ENCODE measurements around the gene PRPF6. TPM values are rescaled to one million over a fixed set of nuclear protein-coding genes. Genes with fewer than 3 reads are reported as not detected.

PRPF6 gene
- polyA plus RNA-seq, 2 of the 4 experiments (the other 2 are of a cell fraction) = 42.8 to 47.2 TPM

GRCh38 chr20:64079273-64080012 is 98.5 kb downstream of the PRPF6 start, which contains the start of gene RGS19 (continued):
- TF ChIP-seq, protein P1, sequence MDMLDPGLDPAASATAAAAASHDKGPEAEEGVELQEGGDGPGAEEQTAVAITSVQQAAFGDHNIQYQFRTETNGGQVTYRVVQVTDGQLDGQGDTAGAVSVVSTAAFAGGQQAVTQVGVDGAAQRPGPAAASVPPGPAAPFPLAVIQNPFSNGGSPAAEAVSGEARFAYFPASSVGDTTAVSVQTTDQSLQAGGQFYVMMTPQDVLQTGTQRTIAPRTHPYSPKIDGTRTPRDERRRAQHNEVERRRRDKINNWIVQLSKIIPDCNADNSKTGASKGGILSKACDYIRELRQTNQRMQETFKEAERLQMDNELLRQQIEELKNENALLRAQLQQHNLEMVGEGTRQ (IDR thresholded peaks at IDR 0.05) = no peak
- TF ChIP-seq MAZ (IDR thresholded peaks at IDR 0.05; ENCODE audit: borderline replicate concordance, low read depth, low read length) (no peak), EHMT2 (IDR thresholded peaks at IDR 0.05; ENCODE audit: low read depth) (no peak), NPAS2 (CRISPR knock-in tag; IDR thresholded peaks at IDR 0.05; ENCODE audit: borderline replicate concordance) (no peak), NR3C1 (IDR thresholded peaks at IDR 0.05) (no peak), HDAC2 (IDR thresholded peaks at IDR 0.05) (no peak), HOXB13 (CRISPR knock-in tag; IDR thresholded peaks at IDR 0.05; ENCODE audit: low read depth) (no peak), EHF (CRISPR knock-in tag; IDR thresholded peaks at IDR 0.05) (no peak), POLR2AphosphoS2 (conservative IDR thresholded peaks at IDR 0.05; ENCODE audit: low read length) (no peak), SMC3 (IDR thresholded peaks at IDR 0.05) (no peak), JUN (IDR thresholded peaks at IDR 0.05) (peak in 1 of 2 experiments; percentile 46; a peak in 1 of 5 replicates), CHD4 (IDR thresholded peaks at IDR 0.05; ENCODE audit: borderline replicate concordance) (no peak), RARB (CRISPR knock-in tag; IDR thresholded peaks at IDR 0.05) (no peak), BCL3 (IDR thresholded peaks at IDR 0.05) (0 out of 3 replicates have a peak, but pooled peaks have one; percentile 41), MAFK (IDR thresholded peaks at IDR 0.05; ENCODE audit: partially characterized antibody) (no peak), POLR2A (IDR thresholded peaks at IDR 0.05; ENCODE audit: low read length) (peak; percentile 25; the same call in 1 of the 2 replicates)
- TF ChIP-seq, protein P2, sequence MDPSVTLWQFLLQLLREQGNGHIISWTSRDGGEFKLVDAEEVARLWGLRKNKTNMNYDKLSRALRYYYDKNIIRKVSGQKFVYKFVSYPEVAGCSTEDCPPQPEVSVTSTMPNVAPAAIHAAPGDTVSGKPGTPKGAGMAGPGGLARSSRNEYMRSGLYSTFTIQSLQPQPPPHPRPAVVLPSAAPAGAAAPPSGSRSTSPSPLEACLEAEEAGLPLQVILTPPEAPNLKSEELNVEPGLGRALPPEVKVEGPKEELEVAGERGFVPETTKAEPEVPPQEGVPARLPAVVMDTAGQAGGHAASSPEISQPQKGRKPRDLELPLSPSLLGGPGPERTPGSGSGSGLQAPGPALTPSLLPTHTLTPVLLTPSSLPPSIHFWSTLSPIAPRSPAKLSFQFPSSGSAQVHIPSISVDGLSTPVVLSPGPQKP (IDR thresholded peaks at IDR 0.05; ENCODE audit: low read depth, low read length) = no peak
- TF ChIP-seq, protein P3, sequence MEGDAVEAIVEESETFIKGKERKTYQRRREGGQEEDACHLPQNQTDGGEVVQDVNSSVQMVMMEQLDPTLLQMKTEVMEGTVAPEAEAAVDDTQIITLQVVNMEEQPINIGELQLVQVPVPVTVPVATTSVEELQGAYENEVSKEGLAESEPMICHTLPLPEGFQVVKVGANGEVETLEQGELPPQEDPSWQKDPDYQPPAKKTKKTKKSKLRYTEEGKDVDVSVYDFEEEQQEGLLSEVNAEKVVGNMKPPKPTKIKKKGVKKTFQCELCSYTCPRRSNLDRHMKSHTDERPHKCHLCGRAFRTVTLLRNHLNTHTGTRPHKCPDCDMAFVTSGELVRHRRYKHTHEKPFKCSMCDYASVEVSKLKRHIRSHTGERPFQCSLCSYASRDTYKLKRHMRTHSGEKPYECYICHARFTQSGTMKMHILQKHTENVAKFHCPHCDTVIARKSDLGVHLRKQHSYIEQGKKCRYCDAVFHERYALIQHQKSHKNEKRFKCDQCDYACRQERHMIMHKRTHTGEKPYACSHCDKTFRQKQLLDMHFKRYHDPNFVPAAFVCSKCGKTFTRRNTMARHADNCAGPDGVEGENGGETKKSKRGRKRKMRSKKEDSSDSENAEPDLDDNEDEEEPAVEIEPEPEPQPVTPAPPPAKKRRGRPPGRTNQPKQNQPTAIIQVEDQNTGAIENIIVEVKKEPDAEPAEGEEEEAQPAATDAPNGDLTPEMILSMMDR (IDR thresholded peaks at IDR 0.05) = no peak

DNA sequence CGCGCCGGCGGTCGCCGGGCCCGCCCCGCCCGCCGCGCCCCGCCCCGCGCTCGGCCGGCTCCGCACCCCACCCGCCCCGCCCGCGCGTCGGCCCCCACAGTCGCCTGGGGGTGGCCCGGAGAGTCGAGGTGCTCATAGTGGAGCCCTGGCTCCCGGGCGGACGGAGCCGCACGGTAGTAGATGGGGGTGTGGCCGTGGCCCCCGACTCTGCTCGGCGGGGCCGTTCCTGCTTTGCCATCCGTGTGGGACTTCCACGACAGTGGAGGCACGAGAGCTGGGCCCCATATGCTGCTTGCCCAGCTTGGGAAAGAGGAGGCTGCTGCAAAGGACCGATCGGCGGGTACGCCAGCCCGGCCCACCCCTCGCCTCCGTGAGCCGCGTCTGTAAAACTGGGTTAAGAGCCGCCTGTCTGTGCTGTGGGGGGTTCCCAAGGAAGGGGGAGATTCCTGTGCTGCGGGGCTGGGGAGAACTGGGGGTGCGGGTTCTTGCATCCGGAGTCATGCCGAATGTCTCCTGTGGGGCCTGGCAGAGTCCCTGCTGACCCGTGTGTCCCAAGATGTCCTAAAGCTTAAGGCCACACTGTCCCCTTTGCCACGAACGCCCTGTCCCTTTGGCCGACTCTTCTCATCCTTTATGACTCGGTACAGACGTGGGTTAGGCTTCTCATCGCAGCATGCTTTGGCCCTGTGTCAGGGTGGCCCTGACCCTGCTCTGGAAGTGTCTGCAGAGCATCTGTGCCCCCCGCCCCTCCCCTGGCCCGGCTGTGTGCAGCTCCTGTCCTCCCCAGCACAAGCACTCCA is 99.3 kb downstream of the PRPF6 start, which contains the start of gene OPRL1:
OPRL1 (plus strand) TSS at position 70 of the 800 bp plus-strand sequence. CDS start 12,639 bp downstream, outside the sequence.
- H3K27ac ChIP-seq = peak within 1 kb of the TSS; percentile 93 to 96
- peaks cover 27% of the 10 kb centered on the region for H3K4me1 ChIP-seq
- DNase-seq (ENCODE audit: low read depth in 1 of 2, low spot score in 1 of 2) (no peak), FAIRE-seq (no peak), ATAC-seq (peak in 1 of 2 experiments; percentile 1; a peak in 3 of 6 replicates)
- peak within 1 kb of the TSS; percentile 100 for H3K4me2 ChIP-seq
- CTCF ChIA-PET = interaction anchor here (0.6 to 9.1 kb wide), 8 partner anchors 11 to 100 kb away, joined by 3 to 121 read pairs (median 4); partner anchors contain the start of gene PRPF6
- no peaks in the 10 kb centered on the region for H3K9me3 ChIP-seq
- peak within 1 kb of the TSS; percentile 89 for H3K4me3 ChIP-seq
- POLR2A ChIA-PET = interaction anchor here (0.7 to 1.5 kb wide), 2 partner anchors 17 to 100 kb away, joined by 7 to 12 read pairs; partner anchors contain the start of gene TCEA2
- WGBS (ENCODE audit: missing lambda C conversion rate) = 71% methylated on average over 20 of the region's 62 CpGs
- TF ChIP-seq RAD21 (conservative IDR thresholded peaks at IDR 0.05 in 1 of 2, IDR thresholded peaks at IDR 0.05 in 1 of 2) = no peak
- TF ChIP-seq RFX5 (IDR thresholded peaks at IDR 0.05) = no peak
- TF ChIP-seq FOXS1 (CRISPR knock-in tag; IDR thresholded peaks at IDR 0.05) = no peak
- no peak for TF ChIP-seq HDAC2 (IDR thresholded peaks at IDR 0.05)
- no peak for TF ChIP-seq MAZ (IDR thresholded peaks at IDR 0.05; ENCODE audit: borderline replicate concordance, low read depth, low read length)
- no peak for TF ChIP-seq POLR2A (IDR thresholded peaks at IDR 0.05; ENCODE audit: low read length)
- TF ChIP-seq E2F6 (IDR thresholded peaks at IDR 0.05; ENCODE audit: borderline replicate concordance, low read depth) = no peak
- no peak for TF ChIP-seq NFE2L2 (conservative IDR thresholded peaks at IDR 0.05; ENCODE audit: low read length)
- TF ChIP-seq HES2 (IDR thresholded peaks at IDR 0.05) = no peak
- TF ChIP-seq, protein P4, sequence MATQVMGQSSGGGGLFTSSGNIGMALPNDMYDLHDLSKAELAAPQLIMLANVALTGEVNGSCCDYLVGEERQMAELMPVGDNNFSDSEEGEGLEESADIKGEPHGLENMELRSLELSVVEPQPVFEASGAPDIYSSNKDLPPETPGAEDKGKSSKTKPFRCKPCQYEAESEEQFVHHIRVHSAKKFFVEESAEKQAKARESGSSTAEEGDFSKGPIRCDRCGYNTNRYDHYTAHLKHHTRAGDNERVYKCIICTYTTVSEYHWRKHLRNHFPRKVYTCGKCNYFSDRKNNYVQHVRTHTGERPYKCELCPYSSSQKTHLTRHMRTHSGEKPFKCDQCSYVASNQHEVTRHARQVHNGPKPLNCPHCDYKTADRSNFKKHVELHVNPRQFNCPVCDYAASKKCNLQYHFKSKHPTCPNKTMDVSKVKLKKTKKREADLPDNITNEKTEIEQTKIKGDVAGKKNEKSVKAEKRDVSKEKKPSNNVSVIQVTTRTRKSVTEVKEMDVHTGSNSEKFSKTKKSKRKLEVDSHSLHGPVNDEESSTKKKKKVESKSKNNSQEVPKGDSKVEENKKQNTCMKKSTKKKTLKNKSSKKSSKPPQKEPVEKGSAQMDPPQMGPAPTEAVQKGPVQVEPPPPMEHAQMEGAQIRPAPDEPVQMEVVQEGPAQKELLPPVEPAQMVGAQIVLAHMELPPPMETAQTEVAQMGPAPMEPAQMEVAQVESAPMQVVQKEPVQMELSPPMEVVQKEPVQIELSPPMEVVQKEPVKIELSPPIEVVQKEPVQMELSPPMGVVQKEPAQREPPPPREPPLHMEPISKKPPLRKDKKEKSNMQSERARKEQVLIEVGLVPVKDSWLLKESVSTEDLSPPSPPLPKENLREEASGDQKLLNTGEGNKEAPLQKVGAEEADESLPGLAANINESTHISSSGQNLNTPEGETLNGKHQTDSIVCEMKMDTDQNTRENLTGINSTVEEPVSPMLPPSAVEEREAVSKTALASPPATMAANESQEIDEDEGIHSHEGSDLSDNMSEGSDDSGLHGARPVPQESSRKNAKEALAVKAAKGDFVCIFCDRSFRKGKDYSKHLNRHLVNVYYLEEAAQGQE (IDR thresholded peaks at IDR 0.05) = no peak
- TF ChIP-seq RCOR1 (IDR thresholded peaks at IDR 0.05; ENCODE audit: low read depth, low read length) = no peak
- no peak for TF ChIP-seq CHD4 (IDR thresholded peaks at IDR 0.05; ENCODE audit: borderline replicate concordance)
